ENCODE results near the gene LY6G6C.
A peak's percentile ranks its signal among the peaks of the same experiment; 100 is the strongest.

The LY6G6C gene

DNA sequence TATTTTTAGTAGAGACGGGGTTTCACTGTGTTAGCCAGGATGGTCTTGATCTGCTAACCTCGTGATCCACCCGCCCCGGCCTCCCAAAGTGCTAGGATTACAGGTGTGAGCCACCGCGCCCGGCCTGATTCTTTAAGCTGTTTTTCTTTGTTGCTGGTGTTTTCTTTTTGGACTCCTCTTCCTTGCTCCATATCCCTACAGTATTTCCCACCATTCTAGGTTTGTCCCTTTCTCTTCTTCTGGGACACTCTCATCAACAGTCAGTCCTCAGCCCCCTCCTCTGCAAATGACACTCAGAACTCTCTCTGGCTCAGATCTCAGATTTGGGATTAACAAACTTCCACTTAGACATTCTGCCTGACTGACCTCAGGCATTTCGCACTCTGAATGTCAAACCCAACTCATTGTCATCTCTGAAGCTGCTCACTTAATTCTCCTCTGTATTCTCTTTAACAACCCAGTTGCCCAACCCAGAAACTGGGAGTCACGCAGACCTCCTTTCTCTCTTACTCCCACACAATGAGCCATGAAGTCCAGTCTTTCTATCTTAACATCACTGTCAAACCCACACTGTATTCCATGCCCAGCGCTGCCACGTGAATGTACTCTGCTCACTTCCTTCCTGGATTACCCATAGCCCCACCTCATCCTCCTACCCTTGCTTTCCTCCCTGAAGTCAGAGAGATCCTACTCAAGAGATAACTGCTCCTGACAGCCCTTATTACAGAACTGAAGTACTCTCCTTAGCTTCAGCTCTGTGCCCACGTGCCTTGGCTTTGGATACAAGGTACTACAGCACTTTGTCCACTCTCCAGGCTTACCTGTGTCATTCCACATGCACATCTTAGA is 4.2 kb upstream of the LY6G6C start:
- peaks cover 35 to 42% of the 10 kb centered on the region in 2 donors for H3K36me3 Mint-ChIP-seq
- no peak overlapping the region for H3K4me3 Mint-ChIP-seq
- no peaks in the 10 kb centered on the region for H3K9me3 Mint-ChIP-seq
- H3K4me1 Mint-ChIP-seq = peaks cover 58 to 65% of the 10 kb centered on the region in 2 donors
- H3K27ac Mint-ChIP-seq = peak overlapping the region; percentile 0
- ATAC-seq (replicated peaks) = no peak
- DNase-seq = no peak
- no peaks in the 10 kb centered on the region for H3K27me3 Mint-ChIP-seq

DNA sequence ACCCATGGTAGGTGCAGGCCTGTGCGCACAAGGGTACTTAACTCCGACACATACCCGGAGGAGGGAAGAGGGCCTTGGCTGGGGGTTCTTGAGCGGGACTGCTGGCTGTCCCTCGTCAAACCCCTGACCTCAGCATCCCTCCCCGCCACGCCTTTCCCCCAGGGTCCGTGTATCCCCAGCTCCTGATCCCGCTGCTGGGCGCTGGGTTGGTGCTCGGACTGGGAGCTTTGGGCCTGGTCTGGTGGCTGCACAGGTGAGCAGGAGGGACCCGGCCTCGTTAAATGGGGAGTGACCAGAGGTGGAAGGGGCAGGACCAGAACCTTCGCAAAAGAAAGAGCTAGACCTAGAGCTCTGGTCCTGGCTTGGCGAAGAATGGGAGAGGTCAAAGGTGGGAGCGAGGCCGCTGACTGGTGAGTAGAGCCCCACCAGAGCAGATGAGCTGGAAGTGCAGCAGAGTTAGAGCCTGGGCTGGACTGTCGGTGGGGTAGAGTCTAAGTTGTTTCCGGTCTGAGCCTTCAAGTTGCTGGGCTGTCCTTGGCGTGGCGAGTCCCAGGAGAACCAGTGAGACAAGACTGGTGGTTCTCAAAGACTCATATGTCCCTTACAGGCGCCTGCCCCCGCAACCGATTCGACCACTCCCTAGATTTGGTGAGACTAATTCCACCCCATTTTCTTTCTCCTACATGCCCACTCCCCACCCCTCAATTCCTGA is 2.6 kb upstream of the LY6G6C start:
- no peak overlapping the region for H3K4me3 Mint-ChIP-seq
- H3K36me3 Mint-ChIP-seq = peaks cover 29% of the 10 kb centered on the region in 2 donors
- H3K9me3 Mint-ChIP-seq = no peaks in the 10 kb centered on the region
- ATAC-seq (replicated peaks) (no peak), DNase-seq (no peak)
- peaks cover 45 to 51% of the 10 kb centered on the region in 2 donors for H3K4me1 Mint-ChIP-seq
- no peaks in the 10 kb centered on the region for H3K27me3 Mint-ChIP-seq
- H3K27ac Mint-ChIP-seq = peak overlapping the region; percentile 78

GRCh38 chr6:31723245-31723979 is 1.9 kb upstream of the LY6G6C start, which contains the start of gene MPIG6B:
TSS of gene MPIG6B (plus strand) at chr6:31723373. CDS start at chr6:31723384, 11 bp downstream.
- DNase-seq (no peak), ATAC-seq (replicated peaks) (no peak)
- peaks cover 24% of the 10 kb centered on the region in 2 donors for H3K36me3 Mint-ChIP-seq
- H3K27me3 Mint-ChIP-seq = no peaks in the 10 kb centered on the region
- H3K27ac Mint-ChIP-seq = peak within 1 kb of the TSS; percentile 78
- H3K4me1 Mint-ChIP-seq = peaks cover 38 to 44% of the 10 kb centered on the region in 2 donors
- no peaks in the 10 kb centered on the region for H3K9me3 Mint-ChIP-seq
- peak within 1 kb of the TSS; percentile 10 to 50 for H3K4me3 Mint-ChIP-seq

GRCh38 chr6:31722173-31722572 is 627 bp upstream of the LY6G6C start:
- Mint-ChIP-seq H3K9me3 (no peaks in the 10 kb centered on the region), H3K27ac (no peak overlapping the region), H3K4me3 (no peak overlapping the region), H3K27me3 (no peaks in the 10 kb centered on the region), H3K36me3 (peaks cover 16 to 17% of the 10 kb centered on the region in 2 donors), H3K4me1 (peaks cover 27 to 32% of the 10 kb centered on the region in 2 donors)
- ATAC-seq (replicated peaks) (no peak), DNase-seq (no peak)

DNA sequence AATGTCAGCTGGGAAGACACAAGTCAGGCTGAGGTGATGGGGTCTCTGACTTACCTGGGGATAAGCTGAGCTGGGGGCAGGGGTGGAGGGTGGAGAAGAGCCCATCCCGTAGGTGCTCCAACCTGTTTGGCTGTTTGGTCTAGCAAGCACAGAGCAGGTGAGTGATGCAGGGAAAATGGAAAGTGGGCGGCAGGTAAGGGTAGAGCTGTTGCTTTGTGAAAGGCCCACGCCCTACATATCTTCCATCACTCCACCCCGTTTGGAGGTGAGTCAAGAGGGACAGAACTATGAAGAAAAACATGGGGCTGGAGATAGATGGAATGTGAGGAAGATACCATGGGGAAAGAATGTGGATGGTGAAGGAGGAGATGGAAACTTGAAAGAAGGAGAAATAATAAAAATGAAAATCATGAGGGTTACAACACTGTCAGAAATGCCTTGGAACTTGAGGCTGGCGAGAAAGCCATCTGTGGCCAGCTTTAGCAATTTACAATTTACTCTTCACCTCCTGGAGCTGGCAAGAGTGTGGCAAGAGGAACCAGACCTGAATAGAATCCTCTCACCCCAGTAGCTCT is 1.3 kb downstream of the LY6G6C start:
- no peak overlapping the region for H3K4me3 Mint-ChIP-seq
- no peak overlapping the region for H3K27ac Mint-ChIP-seq
- H3K36me3 Mint-ChIP-seq = peaks cover 0 to 2% of the 10 kb centered on the region in 2 donors
- ATAC-seq (replicated peaks) = no peak
- no peaks in the 10 kb centered on the region for H3K9me3 Mint-ChIP-seq
- peaks cover 10 to 13% of the 10 kb centered on the region in 2 donors for H3K4me1 Mint-ChIP-seq
- DNase-seq = no peak
- no peaks in the 10 kb centered on the region for H3K27me3 Mint-ChIP-seq

GRCh38 chr6:31719001-31719400 is 2.5 kb downstream of the LY6G6C start:
- no peaks in the 10 kb centered on the region for H3K9me3 Mint-ChIP-seq
- no peak overlapping the region for H3K4me3 Mint-ChIP-seq
- no peak for DNase-seq
- no peaks in the 10 kb centered on the region for H3K36me3 Mint-ChIP-seq
- no peak overlapping the region for H3K27ac Mint-ChIP-seq
- no peaks in the 10 kb centered on the region for H3K27me3 Mint-ChIP-seq
- peaks cover 8 to 11% of the 10 kb centered on the region in 2 donors for H3K4me1 Mint-ChIP-seq
- no peak for ATAC-seq (replicated peaks)

DNA sequence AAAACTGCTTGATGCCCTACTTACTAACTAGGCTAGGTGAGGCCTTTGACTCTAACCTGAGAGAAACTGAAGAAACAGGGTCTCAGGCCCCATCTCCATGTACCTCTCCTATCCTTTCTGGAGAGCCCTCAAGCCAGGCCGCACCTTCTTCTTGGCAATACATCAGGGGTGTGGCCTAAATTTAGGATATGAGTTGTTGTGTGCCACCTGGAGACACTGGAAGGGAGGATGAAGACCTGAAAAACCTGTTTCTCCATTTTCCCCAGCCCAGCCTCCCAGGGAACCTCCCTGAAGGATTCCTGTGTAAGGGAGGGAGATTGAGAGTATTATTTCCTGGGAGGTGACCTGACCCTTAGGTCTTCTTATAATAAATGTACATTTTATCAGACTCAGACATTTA is 3.3 kb downstream of the LY6G6C start:
- Mint-ChIP-seq H3K27me3 (no peaks in the 10 kb centered on the region), H3K36me3 (no peaks in the 10 kb centered on the region), H3K27ac (no peak overlapping the region), H3K9me3 (no peaks in the 10 kb centered on the region), H3K4me1 (peaks cover 3 to 4% of the 10 kb centered on the region in 2 donors), H3K4me3 (no peak overlapping the region)
- ATAC-seq (replicated peaks) = no peak
- DNase-seq = no peak

DNA sequence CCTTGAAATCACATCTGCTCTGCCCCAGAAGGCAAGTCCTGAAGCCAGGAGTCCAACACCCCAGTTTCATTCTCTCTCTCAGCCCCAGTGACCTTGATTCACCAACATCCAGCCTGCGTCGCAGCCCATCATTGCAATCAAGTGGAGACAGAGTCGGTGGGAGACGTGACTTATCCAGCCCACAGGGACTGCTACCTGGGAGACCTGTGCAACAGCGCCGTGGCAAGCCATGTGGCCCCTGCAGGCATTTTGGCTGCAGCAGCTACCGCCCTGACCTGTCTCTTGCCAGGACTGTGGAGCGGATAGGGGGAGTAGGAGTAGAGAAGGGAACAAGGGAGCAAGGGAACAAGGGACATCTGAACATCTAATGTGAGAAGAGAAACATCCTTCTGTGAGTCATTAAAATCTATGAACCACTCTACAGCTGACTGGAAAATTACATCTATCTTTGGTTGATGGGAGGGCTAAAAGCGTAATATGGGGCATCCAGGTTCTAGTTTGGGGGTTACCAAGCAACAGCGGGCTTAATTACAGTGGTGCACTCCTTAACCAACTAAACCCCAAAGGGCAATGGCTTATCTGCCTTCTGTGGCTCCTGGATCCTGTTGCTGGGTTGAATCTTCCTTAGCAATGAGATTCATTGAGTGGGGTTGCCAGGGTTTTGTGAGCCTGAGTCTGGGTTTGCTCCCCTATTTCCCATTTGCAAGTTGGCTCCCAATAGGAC is 3.9 kb downstream of the LY6G6C start:
- Mint-ChIP-seq H3K36me3 (no peaks in the 10 kb centered on the region), H3K9me3 (no peaks in the 10 kb centered on the region), H3K27ac (no peak overlapping the region), H3K27me3 (no peaks in the 10 kb centered on the region), H3K4me1 (peaks cover 0 to 2% of the 10 kb centered on the region in 2 donors), H3K4me3 (no peak overlapping the region)
- ATAC-seq (replicated peaks) = no peak
- no peak for DNase-seq

- no peaks in the 10 kb centered on the region for H3K27me3 Mint-ChIP-seq
Measured at GRCh38 chr6:31715022-31715958, 6.3 kb downstream of the LY6G6C start, which contains the start of gene LY6G6D. TSS of gene LY6G6D (plus strand) at chr6:31715348. CDS start at chr6:31715356, 8 bp downstream.

GRCh38 chr6:31713991-31714684 is 7.4 kb downstream of the LY6G6C start:
- Mint-ChIP-seq H3K27ac (no peak overlapping the region), H3K4me3 (no peak overlapping the region), H3K9me3 (no peaks in the 10 kb centered on the region), H3K36me3 (no peaks in the 10 kb centered on the region), H3K27me3 (no peaks in the 10 kb centered on the region), H3K4me1 (peaks cover 9 to 19% of the 10 kb centered on the region in 2 donors)
- no peak for ATAC-seq (replicated peaks)
- DNase-seq = no peak

More at GRCh38 chr6:31715022-31715958, 6.3 kb downstream of the LY6G6C start, which contains the start of gene LY6G6D:
- no peak for DNase-seq
- Mint-ChIP-seq H3K4me3 (no peak within 1 kb of the TSS), H3K9me3 (no peaks in the 10 kb centered on the region), H3K36me3 (no peaks in the 10 kb centered on the region), H3K4me1 (peaks cover 9 to 18% of the 10 kb centered on the region in 2 donors), H3K27ac (no peak within 1 kb of the TSS)
- no peak for ATAC-seq (replicated peaks)

DNA sequence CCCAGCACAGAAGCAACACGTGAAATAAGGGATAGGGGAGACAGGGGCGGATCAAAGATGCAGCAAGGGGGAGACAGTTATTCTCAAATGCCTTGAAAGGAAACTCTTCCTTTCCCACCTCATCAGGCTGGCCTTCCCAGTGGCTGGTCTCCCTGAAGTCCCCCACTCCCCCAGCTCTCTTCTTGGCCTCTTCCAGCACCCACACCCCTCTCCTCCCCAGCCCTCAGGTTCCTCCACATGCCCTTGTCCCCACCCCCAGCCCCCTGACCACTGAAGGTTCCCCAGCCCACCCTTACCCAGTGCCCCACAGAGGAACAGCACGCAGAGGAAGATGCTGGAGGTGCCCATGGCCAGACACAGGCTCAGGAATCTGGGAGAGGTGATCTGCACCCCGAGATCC is 8.1 kb downstream of the LY6G6C start:
- DNase-seq (no peak), ATAC-seq (replicated peaks) (no peak)
- H3K27ac Mint-ChIP-seq = no peak overlapping the region

GRCh38 chr6:31712296-31712695 is 9.2 kb downstream of the LY6G6C start:
- Mint-ChIP-seq H3K36me3 (no peaks in the 10 kb centered on the region), H3K9me3 (no peaks in the 10 kb centered on the region), H3K4me3 (no peak overlapping the region), H3K4me1 (peaks cover 9 to 19% of the 10 kb centered on the region in 2 donors), H3K27me3 (no peaks in the 10 kb centered on the region), H3K27ac (no peak overlapping the region)
- DNase-seq (no peak), ATAC-seq (replicated peaks) (peak; percentile 73 to 76)

More for the DNA sequence above, 8.1 kb downstream of the LY6G6C start:
- Mint-ChIP-seq H3K9me3 (no peaks in the 10 kb centered on the region), H3K36me3 (no peaks in the 10 kb centered on the region), H3K4me1 (peaks cover 9 to 19% of the 10 kb centered on the region in 2 donors), H3K27me3 (no peaks in the 10 kb centered on the region), H3K4me3 (no peak overlapping the region)

Measured in stimulated activated naive B cell treated with anti-CD40 and anti-IgM and Interleukin-4, amounts not matched to agents 10 μg/mL and 1 μg/mL and 100 μg/mL, for 72 hours (primary cell).